Neuron (in vitro differentiated cells): Measurements from ENCODE around the gene RIOK3.
"Not testable (repeated sequence)": the region's sequence is repeated elsewhere in the genome, so short reads cannot be mapped to it uniquely, and the experiment has no call there.

ENCODE experiments used
- H2AFZ ChIP-seq: one replicate; pipeline ENCODE4 v1.6.1; 2013; ENCODE audit warnings: low read depth, mild to moderate bottlenecking, inconsistent platforms, low read length, moderate library complexity
- H3K27me3 ChIP-seq: one replicate; pipeline ENCODE4 v1.6.1; 2013; ENCODE audit warnings: low read length; ENCODE audit not compliant: insufficient read depth
- H3K36me3 ChIP-seq: one replicate; pipeline ENCODE4 v1.6.1; 2013; ENCODE audit warnings: low read length; ENCODE audit not compliant: insufficient read depth
- H3K4me1 ChIP-seq: one replicate; pipeline ENCODE4 v1.6.1; 2013; ENCODE audit warnings: low read length; ENCODE audit not compliant: insufficient read depth
- H3K4me3 ChIP-seq: 2 replicates; pipeline ENCODE4 v1.5.1; 2013; ENCODE audit warnings: mild to moderate bottlenecking, low read length, moderate library complexity
- H3K9me3 ChIP-seq: one replicate; pipeline ENCODE4 v1.6.1; 2013; ENCODE audit warnings: low read length

The RIOK3 gene

GRCh38 chr18:23510923-23511322, 57.8 kb downstream of the RIOK3 start:
- not testable (repeated sequence) for H3K4me1 ChIP-seq, H2AFZ ChIP-seq, H3K4me3 ChIP-seq, H3K9me3 ChIP-seq, H3K27me3 ChIP-seq
- peaks cover 56% of the 10 kb centered on the region for H3K36me3 ChIP-seq

GRCh38 chr18:23512216-23512615, 59.1 kb downstream of the RIOK3 start:
- not testable (repeated sequence) for H3K9me3 ChIP-seq, H2AFZ ChIP-seq, H3K4me1 ChIP-seq, H3K27me3 ChIP-seq, H3K4me3 ChIP-seq
- peaks cover 47% of the 10 kb centered on the region for H3K36me3 ChIP-seq

GRCh38 chr18:23512641-23513040, 59.6 kb downstream of the RIOK3 start:
- Histone ChIP-seq H3K27me3 (no peaks in the 10 kb centered on the region), H3K36me3 (peaks cover 43% of the 10 kb centered on the region), H2AFZ (no peak overlapping the region), H3K4me1 (no peaks in the 10 kb centered on the region), H3K4me3 (no peak overlapping the region), H3K9me3 (no peaks in the 10 kb centered on the region)

- Histone ChIP-seq H3K27me3 (no peaks in the 10 kb centered on the region), H3K4me1 (no peaks in the 10 kb centered on the region), H3K36me3 (peaks cover 45% of the 10 kb centered on the region), H2AFZ (no peak overlapping the region), H3K9me3 (no peaks in the 10 kb centered on the region), H3K4me3 (no peak overlapping the region)
Observed at GRCh38 chr18:23515911-23516546, 62.9 kb downstream of the RIOK3 start.

GRCh38 chr18:23519734-23520133, 66.6 kb downstream of the RIOK3 start:
- Histone ChIP-seq H3K9me3 (no peaks in the 10 kb centered on the region), H3K4me3 (no peak overlapping the region), H3K36me3 (peaks cover 63% of the 10 kb centered on the region), H3K4me1 (no peaks in the 10 kb centered on the region), H2AFZ (no peak overlapping the region), H3K27me3 (no peaks in the 10 kb centered on the region)

- Histone ChIP-seq H3K36me3 (peaks cover 68% of the 10 kb centered on the region), H2AFZ (no peak overlapping the region), H3K4me3 (no peak overlapping the region), H3K4me1 (no peaks in the 10 kb centered on the region), H3K27me3 (no peaks in the 10 kb centered on the region), H3K9me3 (no peaks in the 10 kb centered on the region)
Observed at GRCh38 chr18:23521271-23521670, 68.2 kb downstream of the RIOK3 start.

- Histone ChIP-seq H3K27me3 (no peaks in the 10 kb centered on the region), H2AFZ (no peak overlapping the region), H3K9me3 (no peaks in the 10 kb centered on the region), H3K4me1 (no peaks in the 10 kb centered on the region), H3K36me3 (peaks cover 73% of the 10 kb centered on the region), H3K4me3 (no peak overlapping the region)
Observed at GRCh38 chr18:23521907-23522306, 68.8 kb downstream of the RIOK3 start.

GRCh38 chr18:23523429-23524212, 70.5 kb downstream of the RIOK3 start:
- Histone ChIP-seq H3K36me3 (peaks cover 79% of the 10 kb centered on the region), H3K4me1 (no peaks in the 10 kb centered on the region), H3K27me3 (no peaks in the 10 kb centered on the region), H3K4me3 (no peak overlapping the region), H3K9me3 (no peaks in the 10 kb centered on the region), H2AFZ (no peak overlapping the region)

- Histone ChIP-seq H3K9me3 (no peaks in the 10 kb centered on the region), H2AFZ (no peak overlapping the region), H3K36me3 (peaks cover 79% of the 10 kb centered on the region), H3K4me1 (no peaks in the 10 kb centered on the region), H3K27me3 (no peaks in the 10 kb centered on the region), H3K4me3 (no peak overlapping the region)
Observed at GRCh38 chr18:23524213-23524707, 71.2 kb downstream of the RIOK3 start.

- H3K4me1 ChIP-seq = no peaks in the 10 kb centered on the region
- H3K36me3 ChIP-seq = peaks cover 82% of the 10 kb centered on the region
- no peaks in the 10 kb centered on the region for H3K9me3 ChIP-seq
- no peaks in the 10 kb centered on the region for H3K27me3 ChIP-seq
- H2AFZ ChIP-seq = no peak overlapping the region
- no peak overlapping the region for H3K4me3 ChIP-seq
Observed at GRCh38 chr18:23526501-23527063, 73.5 kb downstream of the RIOK3 start.

- no peaks in the 10 kb centered on the region for H3K9me3 ChIP-seq
- H3K36me3 ChIP-seq = peaks cover 82% of the 10 kb centered on the region
- no peak overlapping the region for H3K4me3 ChIP-seq
Observed at GRCh38 chr18:23528580-23529472, 75.7 kb downstream of the RIOK3 start.

GRCh38 chr18:23529604-23530003, 76.5 kb downstream of the RIOK3 start:
- Histone ChIP-seq H3K36me3 (peaks cover 83% of the 10 kb centered on the region), H3K4me1 (no peaks in the 10 kb centered on the region), H3K9me3 (no peaks in the 10 kb centered on the region), H2AFZ (no peak overlapping the region), H3K27me3 (no peaks in the 10 kb centered on the region), H3K4me3 (no peak overlapping the region)

More at GRCh38 chr18:23528580-23529472, 75.7 kb downstream of the RIOK3 start:
- Histone ChIP-seq H3K27me3 (no peaks in the 10 kb centered on the region), H3K4me1 (no peaks in the 10 kb centered on the region), H2AFZ (no peak overlapping the region)
